PC-9 (cell line): Measurements from ENCODE around the gene TMEM253. TPM values are rescaled to one million over a fixed set of nuclear protein-coding genes. Genes with fewer than 3 reads are reported as not detected.

Experiments
- BruUV-seq: library from RNA; stranded (reverse); fragments of 400-500 nt; replicated peaks from 2 replicates; lab custom pipeline; 2021; lab: Mats Ljungman, UMichigan
- CTCF ChIA-PET: fragments of 300-600 bp; sonication (Branson Sonifier 250); formaldehyde crosslinking; loops from one replicate; lab custom pipeline; 2022; ENCODE audit warnings: antibody characterized with exemption; lab: Charles Lee
- POLR2A ChIA-PET: fragments of 300-600 bp; sonication (Branson Sonifier 250); formaldehyde crosslinking; loops from one replicate; lab custom pipeline; 2022; ENCODE audit warnings: antibody characterized with exemption; ENCODE audit not compliant: unreplicated experiment; lab: Charles Lee
- DNase-seq, 2 experiments: peaks; one replicate each; pipeline versions ENCODE4 v3.0.0 to v3.0.0-alpha.2; 2015 to 2022; ENCODE audit warnings: mixed read lengths in 1 of 2
- H2AFZ ChIP-seq: fragments of 200-600 bp; sonication (generic); 2 replicates; pipeline ENCODE4 v1.8.1; 2017; ENCODE audit warnings: antibody characterized with exemption
- H3F3A ChIP-seq: fragments of 200-600 bp; sonication (generic); 2 replicates; pipeline ENCODE4 v1.8.1; 2017; ENCODE audit warnings: antibody characterized with exemption, mild to moderate bottlenecking, low read depth; ENCODE audit not compliant: insufficient read depth
- H3K27ac ChIP-seq: fragments of 200-600 bp; sonication (generic); 2 replicates; pipeline ENCODE4 v1.6.1; 2016; ENCODE audit warnings: mixed run types
- H3K27me3 ChIP-seq: fragments of 200-600 bp; sonication (generic); 2 replicates; pipeline ENCODE4 v1.6.1; 2016; ENCODE audit warnings: low read depth, mixed run types; ENCODE audit not compliant: insufficient read depth
- H3K36me3 ChIP-seq: fragments of 200-600 bp; sonication (generic); 2 replicates; pipeline ENCODE4 v1.6.1; 2016; ENCODE audit warnings: low read depth, mixed run types
- H3K4me1 ChIP-seq: fragments of 200-600 bp; sonication (generic); replicated peaks from 2 replicates; pipeline ENCODE4 v1.6.1; 2016; ENCODE audit warnings: mixed run types; ENCODE audit not compliant: insufficient read depth
- H3K4me2 ChIP-seq: fragments of 200-600 bp; sonication (generic); 2 replicates; pipeline ENCODE4 v1.6.1; 2017; ENCODE audit warnings: mixed run types
- H3K4me3 ChIP-seq: fragments of 200-600 bp; sonication (generic); 2 replicates; pipeline ENCODE4 v1.6.1; 2016; ENCODE audit warnings: mixed run types
- H3K79me2 ChIP-seq: fragments of 200-600 bp; sonication (generic); 2 replicates; pipeline ENCODE4 v1.6.1; 2017; ENCODE audit warnings: low read depth, mixed run types
- H3K9me2 ChIP-seq: fragments of 200-600 bp; sonication (generic); 2 replicates; pipeline ENCODE4 v1.8.1; 2017; ENCODE audit warnings: mild to moderate bottlenecking; ENCODE audit not compliant: insufficient read depth
- H3K9me3 ChIP-seq: fragments of 200-600 bp; sonication (generic); 2 replicates; pipeline ENCODE4 v1.8.1; 2016; ENCODE audit warnings: low read depth; ENCODE audit not compliant: insufficient read depth
- H4K20me1 ChIP-seq: fragments of 200-600 bp; sonication (generic); 2 replicates; pipeline ENCODE4 v1.8.1; 2017; ENCODE audit not compliant: insufficient read depth
- CTCF ChIP-seq: fragments of 200-600 bp; sonication (generic); conservative IDR thresholded peaks from 2 replicates; pipeline ENCODE4 v1.6.1; 2017; ENCODE audit warnings: mixed run types, antibody characterized with exemption, mild to moderate bottlenecking, moderate library complexity
- EZH2 ChIP-seq: fragments of 200-600 bp; sonication (generic); IDR thresholded peaks from 2 replicates; pipeline ENCODE4 v1.8.0; 2017; ENCODE audit warnings: antibody characterized with exemption, low read depth
- intact Hi-C: fragments of 100-400 bp; cut with micrococcal nuclease; formaldehyde crosslinking; loops from one replicate; pipeline ENCODE4 v1.10.0; 2022; ENCODE audit not compliant: unreplicated experiment
- total RNA-seq: library from RNA; stranded (reverse); gene quantifications from 2 replicates; pipeline ENCODE4 v1.2.3, GENCODE V29; 2021

Gene TMEM253
- total RNA-seq, 1 experiment from 2014 or later: 1.4 TPM

GRCh38 chr14:21102521-21103410 lies 1.9 kb downstream of the TMEM253 start:
- H3K4me1 ChIP-seq: peaks cover 54% of the 10 kb centered on the region
- 0 out of 2 replicates have a peak, but pooled peaks cover 4% of the 10 kb centered on the region for H3K79me2 ChIP-seq
- H3K27ac ChIP-seq: no peak overlapping the region
- peaks cover 11% of the 10 kb centered on the region for H3F3A ChIP-seq
- TF ChIP-seq CTCF: no peak
- ChIA-PET CTCF (interaction anchor here (0.7 kb wide), 1 partner anchor 88 kb away, joined by 3 read pairs; no protein-coding TSS in a partner anchor), POLR2A (no interaction called here)
- intact Hi-C loops: loop anchor here (5.0 to 10.0 kb wide), 2 partner anchors 128 to 405 kb away; no protein-coding TSS in a partner anchor
- no peaks in the 10 kb centered on the region for H4K20me1 ChIP-seq
- H3K27me3 ChIP-seq: no peaks in the 10 kb centered on the region
- no peaks in the 10 kb centered on the region for H3K9me2 ChIP-seq
- no peaks in the 10 kb centered on the region for H3K9me3 ChIP-seq
- DNase-seq: no peak
- peak overlapping the region; percentile 91 for H3K4me2 ChIP-seq
- peak overlapping the region; percentile 93 for H2AFZ ChIP-seq
- peak overlapping the region; percentile 70 for H3K4me3 ChIP-seq
- BruUV-seq: TSS peak; percentile 29
- H3K36me3 ChIP-seq: no peaks in the 10 kb centered on the region

GRCh38 chr14:21103411-21103709 lies 2.5 kb downstream of the TMEM253 start:
- ChIA-PET CTCF (no interaction called here), POLR2A (no interaction called here)
- peak overlapping the region; percentile 89; the same call in 1 of the 2 replicates for H3K27ac ChIP-seq
- H3K4me1 ChIP-seq: peaks cover 54% of the 10 kb centered on the region
- intact Hi-C loops: loop anchor here (5.0 to 10.0 kb wide), 2 partner anchors 129 to 406 kb away; no protein-coding TSS in a partner anchor
- TF ChIP-seq CTCF (peak; percentile 67; the same call in 1 of the 2 replicates), EZH2 (no peak)
- H3K9me3 ChIP-seq: no peaks in the 10 kb centered on the region
- H4K20me1 ChIP-seq: no peaks in the 10 kb centered on the region
- H3K27me3 ChIP-seq: no peaks in the 10 kb centered on the region
- no TSS peak for BruUV-seq
- no peaks in the 10 kb centered on the region for H3K36me3 ChIP-seq
- H3K4me2 ChIP-seq: peak overlapping the region; percentile 91
- 0 out of 2 replicates have a peak, but pooled peaks cover 4% of the 10 kb centered on the region for H3K79me2 ChIP-seq
- peak overlapping the region; percentile 93 for H2AFZ ChIP-seq
- no peak for DNase-seq
- peak overlapping the region; percentile 70 for H3K4me3 ChIP-seq
- peaks cover 11% of the 10 kb centered on the region for H3F3A ChIP-seq
- H3K9me2 ChIP-seq: no peaks in the 10 kb centered on the region

GRCh38 chr14:21103710-21104447 lies 3.0 kb downstream of the TMEM253 start:
- POLR2A ChIA-PET: interaction anchor here (0.5 to 1.2 kb wide), 3 partner anchors 33 to 83 kb away, joined by 3 to 5 read pairs (median 5); no protein-coding TSS in a partner anchor
- intact Hi-C loops: loop anchor here (1.0 to 10.0 kb wide), 6 partner anchors 36 to 422 kb away; no protein-coding TSS in a partner anchor
- Histone ChIP-seq H3K4me2 (peak overlapping the region; percentile 91), H3K9me3 (no peaks in the 10 kb centered on the region), H3F3A (peaks cover 11% of the 10 kb centered on the region), H3K27ac (peak overlapping the region; percentile 89), H3K4me3 (peak overlapping the region; percentile 70), H3K79me2 (0 out of 2 replicates have a peak, but pooled peaks cover 2% of the 10 kb centered on the region), H3K36me3 (no peaks in the 10 kb centered on the region), H3K4me1 (peaks cover 54% of the 10 kb centered on the region), H3K27me3 (no peaks in the 10 kb centered on the region), H2AFZ (peak overlapping the region; percentile 93), H4K20me1 (no peaks in the 10 kb centered on the region), H3K9me2 (no peaks in the 10 kb centered on the region)
- no peak for TF ChIP-seq CTCF
- no peak for TF ChIP-seq EZH2
- BruUV-seq: TSS peak; percentile 94
- DNase-seq: peak; percentile 81 to 88
- CTCF ChIA-PET: interaction anchor here (0.6 to 2.0 kb wide), 5 partner anchors 32 to 1088 kb away, joined by 3 to 20 read pairs (median 7); partner anchors contain the start of gene SLC39A2
